LNCAP (cell line): Measurements from ENCODE around the gene MCTP1.

Experiments
- TF ChIP-seq, protein P1 (sequence below): fragments of 450-650 bp; IDR thresholded peaks from 2 replicates; pipeline ENCODE4 v1.5.1; 2017; ENCODE audit warnings: mild to moderate bottlenecking

MCTP1 gene

DNA sequence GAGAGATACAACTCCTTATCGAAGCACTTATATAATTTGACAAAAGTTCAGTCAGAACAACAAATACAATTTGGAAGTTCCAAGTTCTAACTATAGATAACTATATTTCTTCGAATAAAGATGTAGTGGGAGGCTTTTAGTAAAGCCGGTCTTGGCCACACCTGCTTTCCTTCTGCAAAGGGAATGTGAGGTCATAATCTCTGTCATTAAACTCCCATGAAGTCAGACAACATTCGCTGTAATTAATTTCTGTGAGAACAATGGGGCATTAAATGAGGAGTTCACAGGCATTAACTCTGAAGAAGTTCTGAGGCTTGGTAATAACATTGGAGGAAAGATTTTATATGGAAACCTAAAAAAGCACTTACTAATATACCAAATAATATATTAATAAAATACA is 67.5 kb downstream of the MCTP1 start:
- TF ChIP-seq, protein P1, sequence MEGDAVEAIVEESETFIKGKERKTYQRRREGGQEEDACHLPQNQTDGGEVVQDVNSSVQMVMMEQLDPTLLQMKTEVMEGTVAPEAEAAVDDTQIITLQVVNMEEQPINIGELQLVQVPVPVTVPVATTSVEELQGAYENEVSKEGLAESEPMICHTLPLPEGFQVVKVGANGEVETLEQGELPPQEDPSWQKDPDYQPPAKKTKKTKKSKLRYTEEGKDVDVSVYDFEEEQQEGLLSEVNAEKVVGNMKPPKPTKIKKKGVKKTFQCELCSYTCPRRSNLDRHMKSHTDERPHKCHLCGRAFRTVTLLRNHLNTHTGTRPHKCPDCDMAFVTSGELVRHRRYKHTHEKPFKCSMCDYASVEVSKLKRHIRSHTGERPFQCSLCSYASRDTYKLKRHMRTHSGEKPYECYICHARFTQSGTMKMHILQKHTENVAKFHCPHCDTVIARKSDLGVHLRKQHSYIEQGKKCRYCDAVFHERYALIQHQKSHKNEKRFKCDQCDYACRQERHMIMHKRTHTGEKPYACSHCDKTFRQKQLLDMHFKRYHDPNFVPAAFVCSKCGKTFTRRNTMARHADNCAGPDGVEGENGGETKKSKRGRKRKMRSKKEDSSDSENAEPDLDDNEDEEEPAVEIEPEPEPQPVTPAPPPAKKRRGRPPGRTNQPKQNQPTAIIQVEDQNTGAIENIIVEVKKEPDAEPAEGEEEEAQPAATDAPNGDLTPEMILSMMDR, result no peak

DNA sequence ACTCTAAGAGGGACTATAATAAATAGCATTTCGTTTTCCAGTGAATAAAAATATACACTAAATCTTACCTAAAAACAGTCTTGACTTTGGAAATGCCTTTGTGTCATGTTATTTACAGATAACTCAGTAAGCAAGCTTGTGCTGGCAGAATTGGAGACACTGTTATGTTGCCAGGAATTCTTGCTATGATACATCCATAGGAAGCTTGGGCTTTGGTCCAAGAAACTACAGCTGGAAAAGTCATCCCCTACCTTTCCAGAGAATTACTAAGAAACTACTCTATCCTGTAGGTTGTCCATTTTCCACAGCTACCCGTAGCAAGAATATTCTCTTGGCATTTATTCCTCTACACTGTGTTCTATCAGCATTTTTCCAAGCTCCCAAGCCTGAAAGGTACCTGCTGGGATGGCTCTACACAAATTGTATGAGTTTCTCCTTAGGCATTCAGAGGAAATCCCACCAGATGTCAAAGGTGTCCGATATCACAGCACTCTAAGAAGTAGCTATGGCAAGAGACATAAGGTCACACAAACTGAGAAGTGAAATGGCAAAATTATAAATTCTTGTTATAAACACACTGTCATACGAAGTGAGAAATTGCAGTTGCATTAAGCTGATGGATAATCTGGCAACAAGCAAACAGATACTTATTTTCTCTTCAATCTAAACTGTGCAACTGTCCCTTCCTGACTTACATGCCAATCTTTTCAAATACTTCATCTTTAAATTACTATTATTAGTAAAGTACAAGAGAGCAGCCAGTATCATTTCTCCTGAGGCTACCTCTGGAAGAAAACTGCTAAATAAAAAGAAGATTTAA is 68.5 kb downstream of the MCTP1 start:
- TF ChIP-seq, protein P1, result no peak

DNA sequence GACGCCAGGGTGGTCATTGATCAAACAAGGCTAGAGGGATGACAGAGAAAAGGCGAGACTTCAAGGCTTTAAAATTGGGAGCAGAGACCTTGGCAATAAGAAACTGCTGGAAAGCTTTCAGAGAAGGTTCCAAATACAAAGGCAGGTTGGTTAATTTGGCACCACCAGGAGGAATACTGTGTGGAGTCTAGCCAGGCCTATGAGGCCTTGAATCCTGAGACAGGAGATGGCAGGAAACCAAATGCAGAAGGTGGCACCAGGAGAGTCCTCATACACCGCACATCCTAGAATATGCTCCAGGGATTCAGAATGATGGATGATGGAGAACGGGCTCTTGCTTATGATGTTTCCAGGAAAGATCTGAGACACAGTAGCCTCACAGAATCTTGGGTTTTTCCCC is 90.0 kb downstream of the MCTP1 start:
- TF ChIP-seq, protein P1, result no peak

DNA sequence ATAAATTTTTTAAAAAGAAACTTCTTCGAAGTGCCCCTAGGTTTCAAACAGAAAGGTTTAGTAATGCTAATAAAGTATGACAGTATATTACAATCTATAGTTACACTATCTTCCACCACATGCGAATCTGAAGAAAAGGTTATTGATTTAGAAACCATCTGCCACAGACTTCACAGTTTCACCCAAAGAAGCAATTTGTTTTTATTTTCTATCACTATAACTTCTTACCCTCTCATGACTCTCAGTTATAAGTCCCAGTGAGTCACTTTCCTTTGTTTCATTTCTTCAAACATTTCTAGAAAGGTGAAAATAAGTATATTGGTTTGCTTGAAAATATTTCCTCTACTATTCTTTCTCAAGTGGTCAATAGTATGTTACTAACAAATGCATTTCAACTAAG is 93.6 kb downstream of the MCTP1 start:
- TF ChIP-seq, protein P1, result no peak

DNA sequence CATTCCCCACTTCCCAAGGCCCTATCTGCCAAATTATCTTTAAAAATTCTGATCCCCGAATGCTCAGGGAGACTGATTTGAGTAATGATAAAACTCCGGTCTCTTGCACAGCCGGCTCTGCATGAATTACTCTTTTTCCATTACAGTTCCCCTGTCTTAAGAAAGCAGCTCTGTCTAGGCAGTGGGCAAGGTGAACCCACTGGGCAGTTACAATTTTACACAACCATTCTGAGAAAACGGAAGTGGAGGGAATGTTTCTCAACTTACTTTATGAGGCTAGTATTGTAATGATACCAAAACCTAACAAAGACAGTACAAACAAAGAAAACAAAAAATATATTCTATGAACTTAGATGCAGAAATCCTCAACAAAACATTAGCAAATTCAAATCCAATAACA is 100.0 kb downstream of the MCTP1 start:
- TF ChIP-seq, protein P1, result no peak

DNA sequence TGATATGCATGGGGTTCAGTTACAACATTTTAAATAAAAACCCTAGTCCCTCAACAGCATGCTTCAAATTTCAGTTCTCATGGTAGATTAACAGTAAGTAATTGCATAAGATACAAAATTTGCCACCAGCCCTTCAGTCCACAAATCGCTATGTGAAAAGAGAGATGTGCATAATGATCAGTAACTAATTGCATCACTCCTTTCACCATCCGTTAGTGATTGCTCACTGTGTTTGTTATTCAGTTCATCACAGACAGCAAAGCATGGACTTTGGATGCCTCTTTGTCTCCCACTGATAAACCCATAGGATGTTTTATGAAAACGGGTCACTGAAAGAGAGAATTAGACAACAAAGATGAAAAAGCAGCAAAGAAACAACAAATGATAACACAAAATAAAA is 103.2 kb downstream of the MCTP1 start:
- TF ChIP-seq, protein P1, result no peak

DNA sequence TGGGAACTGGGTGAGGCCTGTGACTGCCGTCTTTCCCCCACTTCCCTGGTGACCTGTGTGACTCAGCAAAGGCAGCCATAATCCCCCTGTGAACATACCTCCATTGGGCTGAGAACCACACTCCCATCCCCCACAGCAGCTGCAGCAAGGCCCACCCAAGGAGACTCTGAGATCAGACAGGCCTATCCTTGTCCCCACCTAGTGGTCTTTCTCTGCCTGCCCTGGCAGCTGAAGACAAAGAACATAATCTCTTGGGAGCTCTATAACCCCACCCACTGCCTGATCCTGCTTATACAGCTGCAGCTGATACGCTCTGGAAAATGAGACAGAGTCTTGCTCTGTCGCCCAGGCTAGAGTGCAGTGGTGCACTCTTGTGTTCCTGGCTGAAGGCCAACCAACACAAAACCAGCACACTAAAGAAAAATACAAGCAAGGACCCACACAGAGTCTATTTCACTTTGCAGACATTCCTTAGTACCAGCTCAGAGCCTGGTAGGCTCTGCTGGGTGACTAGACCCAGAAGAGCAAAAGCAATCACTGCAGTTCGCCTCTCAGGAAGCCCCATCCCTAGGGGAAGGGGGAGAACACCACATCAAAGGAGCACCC is 106.7 kb downstream of the MCTP1 start:
- TF ChIP-seq, protein P1, result no peak
